ENCODE data around the gene ICOSLG.
"Not testable (repeated sequence)": the region's sequence is repeated elsewhere in the genome, so short reads cannot be mapped to it uniquely, and the experiment has no call there.

The ICOSLG gene

GRCh38 chr21:44240842-44241241, at the start of gene ICOSLG:
Gene ICOSLG (minus strand): TSS chr21:44240943. CDS start chr21:44240817, 126 bp downstream.
- not testable (repeated sequence) for H3K9ac ChIP-seq (ENCODE audit: low read length); H3K27me3 ChIP-seq (ENCODE audit: control insufficient read depth, insufficient read depth, low read length); H3K4me1 ChIP-seq (ENCODE audit: control insufficient read depth, insufficient read depth, low read length); H3K9me3 ChIP-seq (ENCODE audit: control insufficient read depth, low read length); H3K4me3 ChIP-seq (ENCODE audit: low read length); H3K36me3 ChIP-seq (ENCODE audit: control insufficient read depth, insufficient read depth, low read length)

GRCh38 chr21:44289381-44290010, 48.8 kb upstream of the ICOSLG start:
- Histone ChIP-seq H3K4me3 (ENCODE audit: low read length) (no peak overlapping the region), H3K9ac (ENCODE audit: low read length) (no peak overlapping the region), H3K4me1 (ENCODE audit: control insufficient read depth, insufficient read depth, low read length) (no peaks in the 10 kb centered on the region), H3K27me3 (ENCODE audit: control insufficient read depth, insufficient read depth, low read length) (peaks cover 25% of the 10 kb centered on the region), H3K9me3 (ENCODE audit: control insufficient read depth, low read length) (no peaks in the 10 kb centered on the region), H3K36me3 (ENCODE audit: control insufficient read depth, insufficient read depth, low read length) (no peaks in the 10 kb centered on the region)

GRCh38 chr21:44288251-44289110, 47.7 kb upstream of the ICOSLG start:
- Histone ChIP-seq H3K9ac (ENCODE audit: low read length) (no peak overlapping the region), H3K27me3 (ENCODE audit: control insufficient read depth, insufficient read depth, low read length) (peaks cover 25% of the 10 kb centered on the region), H3K4me3 (ENCODE audit: low read length) (no peak overlapping the region), H3K4me1 (ENCODE audit: control insufficient read depth, insufficient read depth, low read length) (no peaks in the 10 kb centered on the region), H3K9me3 (ENCODE audit: control insufficient read depth, low read length) (no peaks in the 10 kb centered on the region), H3K36me3 (ENCODE audit: control insufficient read depth, insufficient read depth, low read length) (no peaks in the 10 kb centered on the region)

GRCh38 chr21:44286716-44287632, 46.2 kb upstream of the ICOSLG start:
- Histone ChIP-seq H3K4me3 (ENCODE audit: low read length) (no peak overlapping the region), H3K9me3 (ENCODE audit: control insufficient read depth, low read length) (no peaks in the 10 kb centered on the region), H3K36me3 (ENCODE audit: control insufficient read depth, insufficient read depth, low read length) (no peaks in the 10 kb centered on the region), H3K9ac (ENCODE audit: low read length) (no peak overlapping the region), H3K4me1 (ENCODE audit: control insufficient read depth, insufficient read depth, low read length) (no peaks in the 10 kb centered on the region), H3K27me3 (ENCODE audit: control insufficient read depth, insufficient read depth, low read length) (peaks cover 25% of the 10 kb centered on the region)

GRCh38 chr21:44286086-44286715, 45.5 kb upstream of the ICOSLG start:
- no peak overlapping the region for H3K4me3 ChIP-seq (ENCODE audit: low read length)
- H3K36me3 ChIP-seq (ENCODE audit: control insufficient read depth, insufficient read depth, low read length): no peaks in the 10 kb centered on the region
- no peaks in the 10 kb centered on the region for H3K9me3 ChIP-seq (ENCODE audit: control insufficient read depth, low read length)
- no peak overlapping the region for H3K9ac ChIP-seq (ENCODE audit: low read length)
- no peaks in the 10 kb centered on the region for H3K4me1 ChIP-seq (ENCODE audit: control insufficient read depth, insufficient read depth, low read length)
- H3K27me3 ChIP-seq (ENCODE audit: control insufficient read depth, insufficient read depth, low read length): peaks cover 25% of the 10 kb centered on the region

- Histone ChIP-seq H3K9me3 (ENCODE audit: control insufficient read depth, low read length) (no peaks in the 10 kb centered on the region), H3K4me1 (ENCODE audit: control insufficient read depth, insufficient read depth, low read length) (no peaks in the 10 kb centered on the region), H3K9ac (ENCODE audit: low read length) (no peak within 1 kb of the TSS), H3K27me3 (ENCODE audit: control insufficient read depth, insufficient read depth, low read length) (peaks cover 25% of the 10 kb centered on the region), H3K36me3 (ENCODE audit: control insufficient read depth, insufficient read depth, low read length) (no peaks in the 10 kb centered on the region), H3K4me3 (ENCODE audit: low read length) (no peak within 1 kb of the TSS)
These were observed 44.6 kb upstream of the ICOSLG start, which contains the start of gene AIRE for GRCh38 chr21:44285138-44285992. Gene AIRE (plus strand): TSS chr21:44285876. CDS start chr21:44286007, 131 bp downstream.

- Histone ChIP-seq H3K9ac (ENCODE audit: low read length) (no peak overlapping the region), H3K4me3 (ENCODE audit: low read length) (no peak overlapping the region), H3K9me3 (ENCODE audit: control insufficient read depth, low read length) (no peaks in the 10 kb centered on the region), H3K36me3 (ENCODE audit: control insufficient read depth, insufficient read depth, low read length) (no peaks in the 10 kb centered on the region), H3K4me1 (ENCODE audit: control insufficient read depth, insufficient read depth, low read length) (no peaks in the 10 kb centered on the region), H3K27me3 (ENCODE audit: control insufficient read depth, insufficient read depth, low read length) (peaks cover 25% of the 10 kb centered on the region)
These were observed 43.2 kb upstream of the ICOSLG start for GRCh38 chr21:44283948-44284347.

GRCh38 chr21:44283211-44283785, 42.6 kb upstream of the ICOSLG start:
- not testable (repeated sequence) for H3K4me3 ChIP-seq (ENCODE audit: low read length); H3K9ac ChIP-seq (ENCODE audit: low read length); H3K36me3 ChIP-seq (ENCODE audit: control insufficient read depth, insufficient read depth, low read length); H3K9me3 ChIP-seq (ENCODE audit: control insufficient read depth, low read length); H3K4me1 ChIP-seq (ENCODE audit: control insufficient read depth, insufficient read depth, low read length)
- H3K27me3 ChIP-seq (ENCODE audit: control insufficient read depth, insufficient read depth, low read length): peaks cover 25% of the 10 kb centered on the region

GRCh38 chr21:44282370-44282769, 41.6 kb upstream of the ICOSLG start:
- no peaks in the 10 kb centered on the region for H3K4me1 ChIP-seq (ENCODE audit: control insufficient read depth, insufficient read depth, low read length)
- no peak overlapping the region for H3K4me3 ChIP-seq (ENCODE audit: low read length)

GRCh38 chr21:44281801-44282200, 41.1 kb upstream of the ICOSLG start:
- H3K27me3 ChIP-seq (ENCODE audit: control insufficient read depth, insufficient read depth, low read length): peaks cover 22% of the 10 kb centered on the region
- H3K36me3 ChIP-seq (ENCODE audit: control insufficient read depth, insufficient read depth, low read length): no peaks in the 10 kb centered on the region
- H3K4me1 ChIP-seq (ENCODE audit: control insufficient read depth, insufficient read depth, low read length): no peaks in the 10 kb centered on the region
- no peak overlapping the region for H3K9ac ChIP-seq (ENCODE audit: low read length)
- no peaks in the 10 kb centered on the region for H3K9me3 ChIP-seq (ENCODE audit: control insufficient read depth, low read length)
- H3K4me3 ChIP-seq (ENCODE audit: low read length): no peak overlapping the region

More at GRCh38 chr21:44282370-44282769, 41.6 kb upstream of the ICOSLG start:
- Histone ChIP-seq H3K9ac (ENCODE audit: low read length) (no peak overlapping the region), H3K9me3 (ENCODE audit: control insufficient read depth, low read length) (no peaks in the 10 kb centered on the region), H3K36me3 (ENCODE audit: control insufficient read depth, insufficient read depth, low read length) (no peaks in the 10 kb centered on the region), H3K27me3 (ENCODE audit: control insufficient read depth, insufficient read depth, low read length) (peaks cover 25% of the 10 kb centered on the region)
